ENCODE results near the gene DOK5. TPM values are rescaled to one million over a fixed set of nuclear protein-coding genes. Genes with fewer than 3 reads are reported as not detected.

Gene DOK5
- polyA plus RNA-seq, 1 of the 3 experiments (the other 2 are of a cell fraction) = 12.4 TPM

DNA sequence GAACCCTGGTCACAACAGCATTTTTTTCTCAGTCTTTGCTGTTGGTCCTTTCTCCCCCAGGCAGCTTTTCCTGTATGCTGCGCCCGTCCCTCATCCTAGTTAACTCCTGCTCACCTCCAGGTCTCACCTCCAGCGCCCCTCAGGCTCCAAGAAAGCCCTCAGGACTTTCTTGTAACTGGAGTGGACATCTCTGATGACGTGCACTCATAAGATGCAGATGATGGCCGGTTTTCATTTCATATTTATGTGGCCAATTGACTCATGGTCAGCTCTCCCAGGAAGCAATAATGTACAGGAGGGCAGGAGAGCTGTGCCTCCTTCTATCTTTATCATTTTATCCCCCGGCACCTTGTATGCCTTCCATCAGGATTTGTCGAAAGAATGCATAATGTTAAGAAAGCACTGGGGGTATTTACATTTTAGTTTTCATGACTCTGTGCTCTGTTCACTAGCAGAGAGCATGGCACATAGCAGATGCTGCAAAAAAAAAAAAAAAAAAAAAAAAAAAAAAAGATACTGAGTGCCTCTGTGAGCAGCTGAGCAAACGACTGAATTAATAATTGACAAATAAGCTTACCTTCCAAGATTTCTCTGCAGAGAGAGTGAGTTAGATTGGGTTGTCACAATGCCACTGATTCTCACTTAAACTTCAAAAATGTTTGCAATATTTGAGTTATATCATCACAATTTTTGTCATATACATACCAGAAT lies 170.2 kb downstream of the DOK5 start:
- POLR2A ChIA-PET = no interaction called here
- Histone ChIP-seq H3K9me3 (no peaks in the 10 kb centered on the region), H3K4me2 (no peak overlapping the region), H3K4me1 (ENCODE audit: control insufficient read depth in 1 of 2, insufficient read depth in 2 of 2, low read depth in 1 of 2, low read length in 1 of 2) (peaks cover 0 to 9% of the 10 kb centered on the region in 2 experiments; a peak in 2 of 4 replicates), H3K79me2 (ENCODE audit: insufficient read depth) (no peaks in the 10 kb centered on the region), H4K20me1 (ENCODE audit: insufficient read depth) (no peaks in the 10 kb centered on the region), H3F3A (replicated peaks; ENCODE audit: insufficient read depth) (no peaks in the 10 kb centered on the region), H3K4me3 (ENCODE audit: low read depth in 2 of 2, low read length in 1 of 2) (no peak overlapping the region), H3K36me3 (replicated peaks in 1 of 2; ENCODE audit: control insufficient read depth in 1 of 2, insufficient read depth in 2 of 2, low read length in 1 of 2) (no peaks in the 10 kb centered on the region), H3K9ac (no peak overlapping the region), H3K27me3 (ENCODE audit: insufficient read depth) (no peaks in the 10 kb centered on the region), H3K9me2 (no peaks in the 10 kb centered on the region), H2AFZ (ENCODE audit: low read depth) (no peak overlapping the region), H3K27ac (ENCODE audit: low read depth in 2 of 2, low read length in 1 of 2) (no peak overlapping the region)
- no peak for TF ChIP-seq TEAD4 (IDR thresholded peaks at IDR 0.05; ENCODE audit: borderline replicate concordance, insufficient read depth)
- no peak for TF ChIP-seq TAF1 (IDR thresholded peaks at IDR 0.05; ENCODE audit: borderline replicate concordance, low read depth, low read length)
- no peak for TF ChIP-seq EP300 (IDR thresholded peaks at IDR 0.05; ENCODE audit: borderline replicate concordance in 1 of 2, low read depth in 1 of 2, low read length in 1 of 2)
- no peak for TF ChIP-seq TCF12 (IDR thresholded peaks at IDR 0.05)
- TF ChIP-seq NFIC (IDR thresholded peaks at IDR 0.05; ENCODE audit: borderline replicate concordance) = no peak
- no peak for TF ChIP-seq MEF2A (IDR thresholded peaks at IDR 0.05; ENCODE audit: borderline replicate concordance, low read depth)
- no peak for TF ChIP-seq GATA2 (CRISPR knock-in tag; IDR thresholded peaks at IDR 0.05)
- TF ChIP-seq, protein P1, sequence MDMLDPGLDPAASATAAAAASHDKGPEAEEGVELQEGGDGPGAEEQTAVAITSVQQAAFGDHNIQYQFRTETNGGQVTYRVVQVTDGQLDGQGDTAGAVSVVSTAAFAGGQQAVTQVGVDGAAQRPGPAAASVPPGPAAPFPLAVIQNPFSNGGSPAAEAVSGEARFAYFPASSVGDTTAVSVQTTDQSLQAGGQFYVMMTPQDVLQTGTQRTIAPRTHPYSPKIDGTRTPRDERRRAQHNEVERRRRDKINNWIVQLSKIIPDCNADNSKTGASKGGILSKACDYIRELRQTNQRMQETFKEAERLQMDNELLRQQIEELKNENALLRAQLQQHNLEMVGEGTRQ (IDR thresholded peaks at IDR 0.05; ENCODE audit: borderline replicate concordance, low read depth, low read length) = no peak
- no peak for TF ChIP-seq RFX5 (IDR thresholded peaks at IDR 0.05; ENCODE audit: low read length)
- no peak for TF ChIP-seq FOSL2 (IDR thresholded peaks at IDR 0.05; ENCODE audit: borderline replicate concordance, low read depth)
- no peak for TF ChIP-seq EZH2phosphoT487 (IDR thresholded peaks at IDR 0.05; ENCODE audit: borderline replicate concordance, low read depth)
- TF ChIP-seq YY1 (IDR thresholded peaks at IDR 0.05; ENCODE audit: low read depth) = no peak
- TF ChIP-seq, protein P2, sequence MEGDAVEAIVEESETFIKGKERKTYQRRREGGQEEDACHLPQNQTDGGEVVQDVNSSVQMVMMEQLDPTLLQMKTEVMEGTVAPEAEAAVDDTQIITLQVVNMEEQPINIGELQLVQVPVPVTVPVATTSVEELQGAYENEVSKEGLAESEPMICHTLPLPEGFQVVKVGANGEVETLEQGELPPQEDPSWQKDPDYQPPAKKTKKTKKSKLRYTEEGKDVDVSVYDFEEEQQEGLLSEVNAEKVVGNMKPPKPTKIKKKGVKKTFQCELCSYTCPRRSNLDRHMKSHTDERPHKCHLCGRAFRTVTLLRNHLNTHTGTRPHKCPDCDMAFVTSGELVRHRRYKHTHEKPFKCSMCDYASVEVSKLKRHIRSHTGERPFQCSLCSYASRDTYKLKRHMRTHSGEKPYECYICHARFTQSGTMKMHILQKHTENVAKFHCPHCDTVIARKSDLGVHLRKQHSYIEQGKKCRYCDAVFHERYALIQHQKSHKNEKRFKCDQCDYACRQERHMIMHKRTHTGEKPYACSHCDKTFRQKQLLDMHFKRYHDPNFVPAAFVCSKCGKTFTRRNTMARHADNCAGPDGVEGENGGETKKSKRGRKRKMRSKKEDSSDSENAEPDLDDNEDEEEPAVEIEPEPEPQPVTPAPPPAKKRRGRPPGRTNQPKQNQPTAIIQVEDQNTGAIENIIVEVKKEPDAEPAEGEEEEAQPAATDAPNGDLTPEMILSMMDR (IDR thresholded peaks at IDR 0.05) = no peak
- TF ChIP-seq, protein P3, sequence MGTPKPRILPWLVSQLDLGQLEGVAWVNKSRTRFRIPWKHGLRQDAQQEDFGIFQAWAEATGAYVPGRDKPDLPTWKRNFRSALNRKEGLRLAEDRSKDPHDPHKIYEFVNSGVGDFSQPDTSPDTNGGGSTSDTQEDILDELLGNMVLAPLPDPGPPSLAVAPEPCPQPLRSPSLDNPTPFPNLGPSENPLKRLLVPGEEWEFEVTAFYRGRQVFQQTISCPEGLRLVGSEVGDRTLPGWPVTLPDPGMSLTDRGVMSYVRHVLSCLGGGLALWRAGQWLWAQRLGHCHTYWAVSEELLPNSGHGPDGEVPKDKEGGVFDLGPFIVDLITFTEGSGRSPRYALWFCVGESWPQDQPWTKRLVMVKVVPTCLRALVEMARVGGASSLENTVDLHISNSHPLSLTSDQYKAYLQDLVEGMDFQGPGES (IDR thresholded peaks at IDR 0.05; ENCODE audit: low read depth, low read length) = no peak
- TF ChIP-seq MXI1 (IDR thresholded peaks at IDR 0.05; ENCODE audit: low read depth, low read length) = no peak
- TF ChIP-seq RCOR1 (IDR thresholded peaks at IDR 0.05; ENCODE audit: low read length) = no peak
- TF ChIP-seq, protein P4, sequence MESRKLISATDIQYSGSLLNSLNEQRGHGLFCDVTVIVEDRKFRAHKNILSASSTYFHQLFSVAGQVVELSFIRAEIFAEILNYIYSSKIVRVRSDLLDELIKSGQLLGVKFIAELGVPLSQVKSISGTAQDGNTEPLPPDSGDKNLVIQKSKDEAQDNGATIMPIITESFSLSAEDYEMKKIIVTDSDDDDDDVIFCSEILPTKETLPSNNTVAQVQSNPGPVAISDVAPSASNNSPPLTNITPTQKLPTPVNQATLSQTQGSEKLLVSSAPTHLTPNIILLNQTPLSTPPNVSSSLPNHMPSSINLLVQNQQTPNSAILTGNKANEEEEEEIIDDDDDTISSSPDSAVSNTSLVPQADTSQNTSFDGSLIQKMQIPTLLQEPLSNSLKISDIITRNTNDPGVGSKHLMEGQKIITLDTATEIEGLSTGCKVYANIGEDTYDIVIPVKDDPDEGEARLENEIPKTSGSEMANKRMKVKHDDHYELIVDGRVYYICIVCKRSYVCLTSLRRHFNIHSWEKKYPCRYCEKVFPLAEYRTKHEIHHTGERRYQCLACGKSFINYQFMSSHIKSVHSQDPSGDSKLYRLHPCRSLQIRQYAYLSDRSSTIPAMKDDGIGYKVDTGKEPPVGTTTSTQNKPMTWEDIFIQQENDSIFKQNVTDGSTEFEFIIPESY (IDR thresholded peaks at IDR 0.05; ENCODE audit: borderline replicate concordance, low read depth) = no peak
- TF ChIP-seq POLR2AphosphoS5 (IDR thresholded peaks at IDR 0.05; ENCODE audit: low read depth, low read length) = no peak
- TF ChIP-seq RXRA (IDR thresholded peaks at IDR 0.05; ENCODE audit: borderline replicate concordance, low read depth) = no peak
- TF ChIP-seq CHD2 (IDR thresholded peaks at IDR 0.05; ENCODE audit: low read length, partially characterized antibody) = no peak
- CTCF ChIA-PET = interaction anchor here (0.6 to 1.8 kb wide), 17 partner anchors 14 to 1606 kb away, joined by 3 to 14 read pairs (median 4); partner anchors contain the start of gene PFDN4
- WGBS (ENCODE audit: low lambda C conversion rate) = 29% methylated on average over 8 of the region's 8 CpGs
- no peak for DNase-seq
